ENCODE results near the gene FRRS1. TPM values are rescaled to one million over a fixed set of nuclear protein-coding genes. Genes with fewer than 3 reads are reported as not detected.
A peak's percentile ranks its signal among the peaks of the same experiment; 100 is the strongest.

The FRRS1 gene, protein sequence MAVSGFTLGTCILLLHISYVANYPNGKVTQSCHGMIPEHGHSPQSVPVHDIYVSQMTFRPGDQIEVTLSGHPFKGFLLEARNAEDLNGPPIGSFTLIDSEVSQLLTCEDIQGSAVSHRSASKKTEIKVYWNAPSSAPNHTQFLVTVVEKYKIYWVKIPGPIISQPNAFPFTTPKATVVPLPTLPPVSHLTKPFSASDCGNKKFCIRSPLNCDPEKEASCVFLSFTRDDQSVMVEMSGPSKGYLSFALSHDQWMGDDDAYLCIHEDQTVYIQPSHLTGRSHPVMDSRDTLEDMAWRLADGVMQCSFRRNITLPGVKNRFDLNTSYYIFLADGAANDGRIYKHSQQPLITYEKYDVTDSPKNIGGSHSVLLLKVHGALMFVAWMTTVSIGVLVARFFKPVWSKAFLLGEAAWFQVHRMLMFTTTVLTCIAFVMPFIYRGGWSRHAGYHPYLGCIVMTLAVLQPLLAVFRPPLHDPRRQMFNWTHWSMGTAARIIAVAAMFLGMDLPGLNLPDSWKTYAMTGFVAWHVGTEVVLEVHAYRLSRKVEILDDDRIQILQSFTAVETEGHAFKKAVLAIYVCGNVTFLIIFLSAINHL
- total RNA-seq = 10 to 100 TPM in 2 of 6 donors, 1 to 10 TPM in 4; 2.2 to 12.6 (median 9.3) TPM

DNA sequence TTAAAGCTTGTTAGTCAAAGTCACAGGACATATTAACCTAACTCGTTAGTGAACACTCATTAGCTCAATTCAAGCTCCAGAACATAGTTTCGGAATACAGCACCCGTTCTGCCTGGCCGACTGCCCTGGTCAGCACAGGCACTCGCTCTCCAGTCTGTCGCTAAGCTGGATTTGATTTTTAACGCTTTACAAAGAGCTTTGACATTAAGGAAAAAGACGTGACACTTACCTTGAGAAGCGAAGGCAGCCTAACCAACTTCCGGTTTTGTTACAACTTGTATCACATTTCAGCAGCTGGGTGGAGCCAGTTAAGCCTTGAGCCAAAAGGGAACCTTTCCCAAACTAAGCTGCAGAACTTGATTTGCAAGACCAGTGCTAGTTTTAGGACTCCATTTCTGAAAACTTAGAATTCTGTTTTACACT lies at the start of gene FRRS1:
Gene FRRS1 (minus strand): TSS at position 258 of the 423 bp plus-strand sequence. CDS start 17,867 bp downstream, outside the sequence.
- DNase-seq = peak; percentile 38 to 85
- H3K36me3 ChIP-seq = no peaks in the 10 kb centered on the region
- ATAC-seq (ENCODE audit: low FRiP score in 2 of 2) = peak; percentile 89 to 94
- H3K4me3 ChIP-seq = peak within 1 kb of the TSS; percentile 33 to 58 (median 46)
- H3K9me3 ChIP-seq = no peaks in the 10 kb centered on the region
- peak within 1 kb of the TSS; percentile 73 to 91 (median 88) for H3K27ac ChIP-seq
- no peaks in the 10 kb centered on the region for H3K27me3 ChIP-seq
- no peak for TF ChIP-seq EP300 (IDR thresholded peaks at IDR 0.05)
- TF ChIP-seq, protein P1, sequence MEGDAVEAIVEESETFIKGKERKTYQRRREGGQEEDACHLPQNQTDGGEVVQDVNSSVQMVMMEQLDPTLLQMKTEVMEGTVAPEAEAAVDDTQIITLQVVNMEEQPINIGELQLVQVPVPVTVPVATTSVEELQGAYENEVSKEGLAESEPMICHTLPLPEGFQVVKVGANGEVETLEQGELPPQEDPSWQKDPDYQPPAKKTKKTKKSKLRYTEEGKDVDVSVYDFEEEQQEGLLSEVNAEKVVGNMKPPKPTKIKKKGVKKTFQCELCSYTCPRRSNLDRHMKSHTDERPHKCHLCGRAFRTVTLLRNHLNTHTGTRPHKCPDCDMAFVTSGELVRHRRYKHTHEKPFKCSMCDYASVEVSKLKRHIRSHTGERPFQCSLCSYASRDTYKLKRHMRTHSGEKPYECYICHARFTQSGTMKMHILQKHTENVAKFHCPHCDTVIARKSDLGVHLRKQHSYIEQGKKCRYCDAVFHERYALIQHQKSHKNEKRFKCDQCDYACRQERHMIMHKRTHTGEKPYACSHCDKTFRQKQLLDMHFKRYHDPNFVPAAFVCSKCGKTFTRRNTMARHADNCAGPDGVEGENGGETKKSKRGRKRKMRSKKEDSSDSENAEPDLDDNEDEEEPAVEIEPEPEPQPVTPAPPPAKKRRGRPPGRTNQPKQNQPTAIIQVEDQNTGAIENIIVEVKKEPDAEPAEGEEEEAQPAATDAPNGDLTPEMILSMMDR (IDR thresholded peaks at IDR 0.05) = no peak
- TF ChIP-seq POLR2A (IDR thresholded peaks at IDR 0.05) = peak in 1 of 4 donors; percentile 67
- TF ChIP-seq POLR2AphosphoS5 (IDR thresholded peaks at IDR 0.05) = peak; percentile 26 to 61
- WGBS, 2 donors = 0 to 1% methylated on average over 10 of the region's 10 CpGs
- H3K4me1 ChIP-seq = peaks cover 12 to 29% (median 16%) of the 10 kb centered on the region in 4 donors

DNA sequence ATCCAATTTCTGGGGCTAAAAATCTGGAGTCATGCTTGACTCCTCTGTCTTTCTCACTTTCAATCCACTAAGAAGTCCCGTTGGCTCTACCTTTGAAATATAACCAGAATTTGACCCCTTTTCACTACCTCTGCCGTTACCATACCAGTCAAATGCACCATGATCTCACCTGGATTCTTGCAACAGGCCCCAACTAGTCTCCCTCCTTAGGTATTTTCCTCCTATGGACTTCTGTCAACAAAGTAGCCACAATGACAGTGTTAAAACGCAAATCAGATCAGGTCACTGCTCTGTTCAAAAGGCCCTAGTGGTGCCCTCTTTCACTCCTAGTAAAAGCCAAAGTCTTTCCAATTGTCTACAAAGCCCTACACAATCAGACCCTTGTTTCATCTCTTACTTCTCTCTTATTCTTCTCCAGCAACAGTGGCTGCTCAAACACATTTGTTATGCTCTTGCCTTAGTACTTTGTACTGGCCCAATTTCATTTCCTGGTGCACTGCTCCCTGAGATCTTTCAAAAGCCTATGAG lies 48.0 kb upstream of the FRRS1 start:
- Histone ChIP-seq H3K27ac (no peak overlapping the region), H3K4me1 (peaks cover 0 to 4% (median 0%) of the 10 kb centered on the region in 4 donors), H3K9me3 (no peaks in the 10 kb centered on the region), H3K27me3 (no peaks in the 10 kb centered on the region), H3K4me3 (no peak overlapping the region), H3K36me3 (no peaks in the 10 kb centered on the region)
- no peak for ATAC-seq (ENCODE audit: low FRiP score in 2 of 2)
- DNase-seq = no peak
- WGBS, 2 donors = 84 to 85% methylated on average over 3 of the region's 3 CpGs
- TF ChIP-seq POLR2A (IDR thresholded peaks at IDR 0.05) (no peak), EP300 (IDR thresholded peaks at IDR 0.05) (no peak), POLR2AphosphoS5 (IDR thresholded peaks at IDR 0.05) (no peak)
- TF ChIP-seq, protein P1 (IDR thresholded peaks at IDR 0.05) = no peak

DNA sequence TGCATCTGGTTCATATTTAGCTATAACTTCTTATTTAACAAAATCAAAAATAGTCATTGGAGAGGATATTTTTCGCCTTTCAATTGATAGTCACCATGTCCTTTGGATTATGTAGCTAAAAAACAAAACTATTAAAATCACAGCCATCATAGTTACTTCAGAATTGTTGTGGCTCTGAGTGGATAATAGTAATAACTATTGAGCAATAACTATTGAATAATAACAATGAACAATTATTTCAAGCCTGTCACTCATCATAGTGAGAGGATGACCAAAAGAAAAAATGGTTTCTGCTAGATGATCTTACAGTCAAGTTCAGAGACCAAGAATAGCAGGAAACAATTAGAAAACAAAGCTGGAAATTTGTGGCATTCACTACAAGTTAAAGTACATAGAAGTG lies 45.3 kb upstream of the FRRS1 start:
- DNase-seq (no peak), ATAC-seq (ENCODE audit: low FRiP score in 2 of 2) (no peak)
- WGBS, 2 donors = 93 to 97% methylated on average over 1 of the region's 1 CpG
- H3K4me1 ChIP-seq = peaks cover 5 to 9% (median 7%) of the 10 kb centered on the region in 4 donors
- no peak overlapping the region for H3K27ac ChIP-seq
- no peaks in the 10 kb centered on the region for H3K27me3 ChIP-seq
- no peaks in the 10 kb centered on the region for H3K9me3 ChIP-seq
- no peak for TF ChIP-seq POLR2A (IDR thresholded peaks at IDR 0.05)
- no peak for TF ChIP-seq POLR2AphosphoS5 (IDR thresholded peaks at IDR 0.05)
- TF ChIP-seq, protein P1 (IDR thresholded peaks at IDR 0.05) = no peak
- H3K4me3 ChIP-seq = no peak overlapping the region
- H3K36me3 ChIP-seq = no peaks in the 10 kb centered on the region

DNA sequence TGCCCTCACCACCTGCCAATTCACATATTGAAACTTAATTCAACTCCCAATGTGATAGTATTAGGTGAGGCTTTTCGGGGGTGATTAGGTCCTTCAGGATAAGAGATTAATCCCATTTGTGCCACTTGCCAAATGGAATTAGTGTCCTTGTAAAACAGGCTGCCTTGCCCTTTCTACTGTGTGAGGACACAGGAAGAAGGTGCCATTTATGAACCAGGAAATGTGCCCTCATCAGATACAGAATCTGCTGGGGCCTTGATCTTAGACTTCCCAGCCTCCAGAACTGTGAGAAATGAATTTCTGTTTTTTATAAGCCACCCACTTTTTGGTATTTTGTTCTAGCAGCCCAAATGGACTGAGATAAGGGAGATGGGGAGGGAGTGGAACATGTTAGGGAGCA lies 44.6 kb upstream of the FRRS1 start:
- ATAC-seq (ENCODE audit: low FRiP score in 2 of 2) = no peak

More for the DNA sequence above, 44.6 kb upstream of the FRRS1 start:
- H3K4me3 ChIP-seq = no peak overlapping the region
- no peak for TF ChIP-seq EP300 (IDR thresholded peaks at IDR 0.05)
- TF ChIP-seq, protein P1 (IDR thresholded peaks at IDR 0.05) = no peak
- TF ChIP-seq POLR2AphosphoS5 (IDR thresholded peaks at IDR 0.05) = no peak
- no peak for TF ChIP-seq POLR2A (IDR thresholded peaks at IDR 0.05)
- H3K9me3 ChIP-seq = no peaks in the 10 kb centered on the region
- peaks cover 5 to 9% (median 7%) of the 10 kb centered on the region in 4 donors for H3K4me1 ChIP-seq
- no peak overlapping the region for H3K27ac ChIP-seq
- DNase-seq = no peak
- WGBS, 2 donors = 81 to 84% methylated on average over 1 of the region's 1 CpG
- no peaks in the 10 kb centered on the region for H3K27me3 ChIP-seq
- no peaks in the 10 kb centered on the region for H3K36me3 ChIP-seq
